Measurements from ENCODE around the gene RNF5. TPM values are rescaled to one million over a fixed set of nuclear protein-coding genes. Genes with fewer than 3 reads are reported as not detected.

RNF5 gene
- total and polyA plus RNA-seq, 9 of the 15 experiments (the other 6 are each of a cell fraction or from before 2014, with no cell fraction given) = 62.2 to 245 (median 129) TPM

DNA sequence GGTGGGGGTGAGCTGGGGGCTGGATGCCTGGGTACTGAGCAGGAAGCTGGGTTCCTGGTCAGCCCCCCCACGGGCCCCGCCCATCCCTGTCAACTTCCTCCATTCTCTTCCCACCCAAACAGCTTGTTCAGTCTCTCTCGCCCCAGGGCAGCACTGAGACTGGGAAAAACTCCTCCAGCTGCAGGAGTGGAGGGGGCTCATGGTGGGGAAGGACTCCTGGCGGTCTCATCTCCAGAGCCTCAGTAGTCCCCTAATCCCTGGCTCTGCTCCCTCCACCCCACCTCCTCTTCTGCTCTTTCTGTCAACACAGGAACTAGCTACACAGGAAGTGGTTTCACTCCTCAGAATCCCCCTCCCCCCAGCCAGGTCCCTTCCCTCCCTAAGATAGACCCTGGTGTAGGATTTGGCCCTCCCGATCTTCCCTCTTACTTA, 14.4 kb downstream of the RNF5 start, which contains the start of gene GPSM3 (continued):
- TF ChIP-seq, protein P1, sequence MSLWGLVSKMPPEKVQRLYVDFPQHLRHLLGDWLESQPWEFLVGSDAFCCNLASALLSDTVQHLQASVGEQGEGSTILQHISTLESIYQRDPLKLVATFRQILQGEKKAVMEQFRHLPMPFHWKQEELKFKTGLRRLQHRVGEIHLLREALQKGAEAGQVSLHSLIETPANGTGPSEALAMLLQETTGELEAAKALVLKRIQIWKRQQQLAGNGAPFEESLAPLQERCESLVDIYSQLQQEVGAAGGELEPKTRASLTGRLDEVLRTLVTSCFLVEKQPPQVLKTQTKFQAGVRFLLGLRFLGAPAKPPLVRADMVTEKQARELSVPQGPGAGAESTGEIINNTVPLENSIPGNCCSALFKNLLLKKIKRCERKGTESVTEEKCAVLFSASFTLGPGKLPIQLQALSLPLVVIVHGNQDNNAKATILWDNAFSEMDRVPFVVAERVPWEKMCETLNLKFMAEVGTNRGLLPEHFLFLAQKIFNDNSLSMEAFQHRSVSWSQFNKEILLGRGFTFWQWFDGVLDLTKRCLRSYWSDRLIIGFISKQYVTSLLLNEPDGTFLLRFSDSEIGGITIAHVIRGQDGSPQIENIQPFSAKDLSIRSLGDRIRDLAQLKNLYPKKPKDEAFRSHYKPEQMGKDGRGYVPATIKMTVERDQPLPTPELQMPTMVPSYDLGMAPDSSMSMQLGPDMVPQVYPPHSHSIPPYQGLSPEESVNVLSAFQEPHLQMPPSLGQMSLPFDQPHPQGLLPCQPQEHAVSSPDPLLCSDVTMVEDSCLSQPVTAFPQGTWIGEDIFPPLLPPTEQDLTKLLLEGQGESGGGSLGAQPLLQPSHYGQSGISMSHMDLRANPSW (CRISPR knock-in tag; IDR thresholded peaks at IDR 0.05) = no peak
- TF ChIP-seq ESRRA (IDR thresholded peaks at IDR 0.05; ENCODE audit: borderline replicate concordance, low read depth) (peak; percentile 21; the same call in 1 of the 2 replicates), SMAD2 (IDR thresholded peaks at IDR 0.05; ENCODE audit: low read depth, low read length) (no peak), RBM17 (IDR thresholded peaks at IDR 0.05; ENCODE audit: borderline replicate concordance, low read depth, low read length) (no peak), TAF1 (IDR thresholded peaks at IDR 0.05; ENCODE audit: control insufficient read depth, extremely low read depth, insufficient read depth, low read length, severe bottlenecking) (peak; percentile 68), GTF2F1 (IDR thresholded peaks at IDR 0.05; ENCODE audit: low read depth, low read length) (no peak), ZFP30 (CRISPR knock-in tag; IDR thresholded peaks at IDR 0.05; ENCODE audit: borderline replicate concordance) (no peak), THAP12 (CRISPR knock-in tag; IDR thresholded peaks at IDR 0.05) (no peak; the same call in 1 of the 2 replicates), RBM39 (optimal IDR thresholded peaks at IDR 0.05; ENCODE audit: low read depth, low read length) (no peak), ZBED1 (IDR thresholded peaks at IDR 0.05) (no peak), ZEB2 (IDR thresholded peaks at IDR 0.05) (peak; percentile 49; the same call in 1 of the 2 replicates), RFX5 (IDR thresholded peaks at IDR 0.05; ENCODE audit: low read depth, low read length) (no peak), EWSR1 (IDR thresholded peaks at IDR 0.05; ENCODE audit: borderline replicate concordance, low read depth, partially characterized antibody) (no peak), CSDE1 (IDR thresholded peaks at IDR 0.05) (no peak), SRSF7 (optimal IDR thresholded peaks at IDR 0.05; ENCODE audit: low read depth, low read length) (no peak), NELFE (IDR thresholded peaks at IDR 0.05; ENCODE audit: insufficient read depth, insufficient read length) (no peak), ZNF23 (CRISPR knock-in tag; IDR thresholded peaks at IDR 0.05) (no peak)
- TF ChIP-seq, protein P2, sequence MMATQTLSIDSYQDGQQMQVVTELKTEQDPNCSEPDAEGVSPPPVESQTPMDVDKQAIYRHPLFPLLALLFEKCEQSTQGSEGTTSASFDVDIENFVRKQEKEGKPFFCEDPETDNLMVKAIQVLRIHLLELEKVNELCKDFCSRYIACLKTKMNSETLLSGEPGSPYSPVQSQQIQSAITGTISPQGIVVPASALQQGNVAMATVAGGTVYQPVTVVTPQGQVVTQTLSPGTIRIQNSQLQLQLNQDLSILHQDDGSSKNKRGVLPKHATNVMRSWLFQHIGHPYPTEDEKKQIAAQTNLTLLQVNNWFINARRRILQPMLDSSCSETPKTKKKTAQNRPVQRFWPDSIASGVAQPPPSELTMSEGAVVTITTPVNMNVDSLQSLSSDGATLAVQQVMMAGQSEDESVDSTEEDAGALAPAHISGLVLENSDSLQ (IDR thresholded peaks at IDR 0.05) = peak; percentile 38; the same call in 1 of the 2 replicates
- TF ChIP-seq, protein P3, sequence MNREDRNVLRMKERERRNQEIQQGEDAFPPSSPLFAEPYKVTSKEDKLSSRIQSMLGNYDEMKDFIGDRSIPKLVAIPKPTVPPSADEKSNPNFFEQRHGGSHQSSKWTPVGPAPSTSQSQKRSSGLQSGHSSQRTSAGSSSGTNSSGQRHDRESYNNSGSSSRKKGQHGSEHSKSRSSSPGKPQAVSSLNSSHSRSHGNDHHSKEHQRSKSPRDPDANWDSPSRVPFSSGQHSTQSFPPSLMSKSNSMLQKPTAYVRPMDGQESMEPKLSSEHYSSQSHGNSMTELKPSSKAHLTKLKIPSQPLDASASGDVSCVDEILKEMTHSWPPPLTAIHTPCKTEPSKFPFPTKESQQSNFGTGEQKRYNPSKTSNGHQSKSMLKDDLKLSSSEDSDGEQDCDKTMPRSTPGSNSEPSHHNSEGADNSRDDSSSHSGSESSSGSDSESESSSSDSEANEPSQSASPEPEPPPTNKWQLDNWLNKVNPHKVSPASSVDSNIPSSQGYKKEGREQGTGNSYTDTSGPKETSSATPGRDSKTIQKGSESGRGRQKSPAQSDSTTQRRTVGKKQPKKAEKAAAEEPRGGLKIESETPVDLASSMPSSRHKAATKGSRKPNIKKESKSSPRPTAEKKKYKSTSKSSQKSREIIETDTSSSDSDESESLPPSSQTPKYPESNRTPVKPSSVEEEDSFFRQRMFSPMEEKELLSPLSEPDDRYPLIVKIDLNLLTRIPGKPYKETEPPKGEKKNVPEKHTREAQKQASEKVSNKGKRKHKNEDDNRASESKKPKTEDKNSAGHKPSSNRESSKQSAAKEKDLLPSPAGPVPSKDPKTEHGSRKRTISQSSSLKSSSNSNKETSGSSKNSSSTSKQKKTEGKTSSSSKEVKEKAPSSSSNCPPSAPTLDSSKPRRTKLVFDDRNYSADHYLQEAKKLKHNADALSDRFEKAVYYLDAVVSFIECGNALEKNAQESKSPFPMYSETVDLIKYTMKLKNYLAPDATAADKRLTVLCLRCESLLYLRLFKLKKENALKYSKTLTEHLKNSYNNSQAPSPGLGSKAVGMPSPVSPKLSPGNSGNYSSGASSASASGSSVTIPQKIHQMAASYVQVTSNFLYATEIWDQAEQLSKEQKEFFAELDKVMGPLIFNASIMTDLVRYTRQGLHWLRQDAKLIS (CRISPR knock-in tag; IDR thresholded peaks at IDR 0.05) = no peak

All from K562 (cell line).